A204.1 (cell line): ENCODE results near the gene ERFE.

ENCODE experiments used
- FAIRE-seq: peaks from 2 replicates; lab custom pipeline; 2012; peaks lifted over from hg19 to GRCh38; lab: Jason Lieb, UNC

ERFE gene

GRCh38 chr2:238126775-238127164, 32.0 kb upstream of the ERFE start:
- no peak for FAIRE-seq

GRCh38 chr2:238127165-238128060, 31.4 kb upstream of the ERFE start:
- no peak for FAIRE-seq

GRCh38 chr2:238128061-238128440, 30.7 kb upstream of the ERFE start:
- FAIRE-seq = no peak

GRCh38 chr2:238128534-238129001, 30.2 kb upstream of the ERFE start:
- FAIRE-seq = no peak

GRCh38 chr2:238129166-238130010, 29.4 kb upstream of the ERFE start:
- no peak for FAIRE-seq

GRCh38 chr2:238130111-238130695, 28.6 kb upstream of the ERFE start:
- no peak for FAIRE-seq

GRCh38 chr2:238130696-238131628, 27.8 kb upstream of the ERFE start:
- FAIRE-seq = no peak

GRCh38 chr2:238131761-238132462, 26.9 kb upstream of the ERFE start:
- no peak for FAIRE-seq

- no peak for FAIRE-seq
Observed at GRCh38 chr2:238132463-238133450, 26.0 kb upstream of the ERFE start.

- FAIRE-seq = no peak
Observed at GRCh38 chr2:238133499-238134392, 25.0 kb upstream of the ERFE start.

GRCh38 chr2:238134393-238134785, 24.4 kb upstream of the ERFE start:
- no peak for FAIRE-seq

- no peak for FAIRE-seq
Observed at GRCh38 chr2:238135601-238136150, 23.1 kb upstream of the ERFE start.

GRCh38 chr2:238136820-238137537, 21.8 kb upstream of the ERFE start:
- no peak for FAIRE-seq

GRCh38 chr2:238137885-238138284, 20.9 kb upstream of the ERFE start:
- FAIRE-seq = no peak

GRCh38 chr2:238138331-238139195, 20.2 kb upstream of the ERFE start, which contains the start of gene KLHL30:
TSS of gene KLHL30 (plus strand) at chr2:238138668. CDS start at chr2:238140755, 2,087 bp downstream.
- no peak for FAIRE-seq

GRCh38 chr2:238139196-238140039, 19.4 kb upstream of the ERFE start:
- no peak for FAIRE-seq
